B cell (primary cell): ENCODE measurements around the gene SLC27A1. TPM values are rescaled to one million over a fixed set of nuclear protein-coding genes. Genes with fewer than 3 reads are reported as not detected.

Experiments used
- ATAC-seq: fragments of 200-7000 bp; cut with Tn5 transposase; one replicate; pipeline ENCODE4 v1.10.0; 2021; ENCODE audit warnings: low read depth, mild to moderate bottlenecking, moderate number of reproducible peaks, moderate library complexity
- CTCF ChIA-PET: fragments of 350-600 bp; sonication (Branson Sonifier 250); formaldehyde crosslinking; loops from one replicate; lab custom pipeline; 2021; ENCODE audit warnings: antibody characterized with exemption, inconsistent platforms; lab: Charles Lee
- POLR2A ChIA-PET: fragments of 350-600 bp; sonication (Branson Sonifier 250); formaldehyde crosslinking; loops from one replicate; lab custom pipeline; 2021; ENCODE audit warnings: antibody characterized with exemption; lab: Charles Lee
- DNase-seq: peaks from one replicate; pipeline ENCODE4 v3.0.0; 2013
- H2AFZ ChIP-seq: 2 replicates; pipeline ENCODE4 v1.6.1; 2012; ENCODE audit warnings: mild to moderate bottlenecking, low read depth, low read length; ENCODE audit not compliant: insufficient read depth, poor library complexity, severe bottlenecking
- H3K27ac ChIP-seq, 2 donors: 1 replicate in 1 of 2; 2 replicates in 1 of 2; pipeline ENCODE4 v1.5.1; 2012 to 2013; ENCODE audit warnings: low read length in 2 of 2, mild to moderate bottlenecking in 2 of 2, moderate library complexity in 1 of 2
- H3K27me3 ChIP-seq, 4 experiments: fragments of 200-600 bp in 1 of 4; sonication (generic) in 1 of 4; replicated peaks in 1 of 4; 1 replicate in 2 of 4; 2 replicates in 2 of 4; pipeline versions ENCODE4 v1.6.1 to v1.7.0; 2013 to 2016; ENCODE audit warnings: low read length in 3 of 4, mild to moderate bottlenecking in 2 of 4, mixed read lengths in 1 of 4, moderate library complexity in 1 of 4; ENCODE audit not compliant: insufficient read depth in 4 of 4, control insufficient read depth in 3 of 4; ENCODE audit errors: control extremely low read depth in 1 of 4
- H3K36me3 ChIP-seq, 2 experiments: replicated peaks in 1 of 2; 1 replicate in 1 of 2; 2 replicates in 1 of 2; pipeline versions ENCODE4 v1.6.1 to v1.7.1; 2013; ENCODE audit warnings: low read length in 1 of 2; ENCODE audit not compliant: insufficient read depth in 2 of 2, control insufficient read depth in 1 of 2; ENCODE audit errors: control extremely low read depth in 1 of 2, extremely low read depth in 1 of 2
- H3K4me1 ChIP-seq, 2 donors: fragments of 200-600 bp in 1 of 2; sonication (generic) in 1 of 2; 1 replicate in 1 of 2; 2 replicates in 1 of 2; pipeline versions ENCODE4 v1.5.1 to v1.6.1; 2013 to 2017; ENCODE audit warnings: low read length in 2 of 2; ENCODE audit not compliant: control insufficient read depth in 2 of 2, insufficient read depth in 2 of 2
- H3K4me2 ChIP-seq: replicated peaks from 2 replicates; pipeline ENCODE3; 2012; ENCODE audit warnings: mild to moderate bottlenecking, low read depth, low read length; ENCODE audit not compliant: poor library complexity, severe bottlenecking
- H3K4me3 ChIP-seq, 5 experiments: fragments of 200-600 bp in 1 of 5; sonication (generic) in 1 of 5; 1 replicate in 3 of 5; 2 replicates in 2 of 5; pipeline versions ENCODE4 v1.5.1 to v1.7.0; 2011 to 2016; ENCODE audit warnings: low read length in 4 of 5, mild to moderate bottlenecking in 4 of 5, low read depth in 2 of 5, control low read depth in 1 of 5, moderate library complexity in 1 of 5; ENCODE audit not compliant: insufficient read depth in 1 of 5; ENCODE audit errors: control extremely low read depth in 1 of 5, extremely low read depth in 1 of 5
- H3K79me2 ChIP-seq: fragments of 200-600 bp; sonication (generic); one replicate; pipeline ENCODE4 v1.6.0; 2016; ENCODE audit warnings: low read length; ENCODE audit not compliant: control insufficient read depth, insufficient read depth
- H3K9ac ChIP-seq: fragments of 200-600 bp; sonication (generic); 2 replicates; pipeline ENCODE4 v1.6.1; 2017; ENCODE audit warnings: mild to moderate bottlenecking, low read length, moderate library complexity
- H3K9me3 ChIP-seq, 3 donors: one replicate each; pipeline versions ENCODE4 v1.6.1 to v1.7.1; 2013; ENCODE audit warnings: low read length in 2 of 3; ENCODE audit not compliant: control insufficient read depth in 2 of 3, insufficient read depth in 1 of 3; ENCODE audit errors: control extremely low read depth in 1 of 3
- H4K20me1 ChIP-seq: 2 replicates; pipeline ENCODE4 v1.6.0; 2012; ENCODE audit warnings: mild to moderate bottlenecking, low read length; ENCODE audit not compliant: insufficient read depth, control insufficient read depth, poor library complexity, severe bottlenecking
- H3K27ac Mint-ChIP-seq: one replicate; pipeline ENCODE4 v1.8.0; 2021; ENCODE audit warnings: mixed read lengths
- H3K27me3 Mint-ChIP-seq: one replicate; pipeline ENCODE4 v1.8.0; 2021; ENCODE audit warnings: mixed read lengths
- H3K4me1 Mint-ChIP-seq: one replicate; pipeline ENCODE4 v1.8.0; 2021; ENCODE audit warnings: mixed read lengths
- H3K4me3 Mint-ChIP-seq: one replicate; pipeline ENCODE4 v1.8.0; 2021; ENCODE audit warnings: mixed read lengths
- H3K9me3 Mint-ChIP-seq: one replicate; pipeline ENCODE4 v1.8.0; 2022; ENCODE audit warnings: mixed read lengths; ENCODE audit not compliant: insufficient read depth
- EZH2 ChIP-seq: IDR thresholded peaks from 2 replicates; pipeline ENCODE4 v1.6.1; 2012; ENCODE audit warnings: borderline replicate concordance, low read depth, mild to moderate bottlenecking, moderate library complexity, low read length; ENCODE audit not compliant: insufficient read depth, poor library complexity, severe bottlenecking
- whole genome bisulfite sequencing: methylation state at CpG from one replicate; pipeline ENCODE4 v1.1.5; 2013; ENCODE audit warnings: missing lambda C conversion rate; ENCODE audit not compliant: insufficient coverage; 5-methylcytosine and 5-hydroxymethylcytosine counted together
- intact Hi-C: fragments of 100-400 bp; cut with micrococcal nuclease; formaldehyde crosslinking; loops from one replicate; pipeline ENCODE4 v1.10.0; 2022
- polyA plus RNA-seq: library from polyadenylated mRNA; depleted of rRNA; stranded (reverse); fragments of >200 nt; gene quantifications from 2 replicates; pipeline ENCODE4 v1.2.3, GENCODE V29; 2012
- total RNA-seq, 2 donors: library from RNA; stranded (reverse); fragments of 120-200 nt in 1 of 2; gene quantifications; 1 replicate in 1 of 2; 2 replicates in 1 of 2; pipeline versions ENCODE4 v1.2.3 to v1.2.4, GENCODE V29; 2013 to 2022
- TF ChIP-seq, protein P1 (sequence below): fragments of 200-600 bp; IDR thresholded peaks from one replicate; pipeline ENCODE4 v1.8.0; 2022; ENCODE audit warnings: antibody characterized with exemption, mild to moderate bottlenecking

Gene SLC27A1
- total and polyA plus RNA-seq, 2 donors (not counting 1 experiment from before 2014, with no cell fraction given) = 5.1 to 9.5 TPM

DNA sequence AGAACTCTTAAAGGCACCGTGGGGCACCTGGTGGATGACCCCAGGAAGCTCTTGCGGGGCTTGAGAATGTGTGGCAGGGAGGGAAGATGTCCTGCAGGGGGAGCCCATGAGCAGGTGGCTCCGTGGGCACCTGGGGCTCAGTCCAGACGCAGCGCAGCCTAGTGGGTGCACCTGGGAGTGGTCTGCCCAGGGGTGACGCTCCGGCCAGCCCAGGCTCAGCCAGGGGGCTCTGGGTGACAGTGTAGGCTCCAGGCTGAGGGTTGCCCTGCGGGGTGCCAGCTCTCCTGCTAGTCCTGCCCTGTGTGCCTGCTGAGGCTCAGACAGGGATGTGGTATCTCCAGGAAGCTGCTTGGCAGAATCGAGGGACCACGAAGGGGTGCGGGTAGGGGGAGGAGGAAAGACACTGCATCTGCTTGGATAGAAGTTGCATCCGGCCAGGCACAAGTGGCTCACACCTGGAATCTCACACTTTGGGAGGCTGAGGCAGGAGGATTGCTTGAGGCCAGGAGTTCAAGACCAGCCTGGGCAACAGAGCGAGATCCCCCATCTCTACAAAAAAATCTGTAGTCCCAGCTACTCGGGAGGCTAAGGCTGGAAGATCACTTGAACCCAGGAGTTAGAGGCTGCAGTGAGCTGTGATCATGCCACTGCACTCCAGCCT, 26.1 kb downstream of the SLC27A1 start:
- Histone ChIP-seq H3K9me3 (no peaks in the 10 kb centered on the region), H3K4me3 (no peak overlapping the region), H3K27me3 (no peaks in the 10 kb centered on the region), H3K27ac (no peak overlapping the region), H3K4me2 (peak overlapping the region; percentile 78), H3K79me2 (peaks cover 16% of the 10 kb centered on the region), H3K9ac (no peak overlapping the region), H2AFZ (no peak overlapping the region), H4K20me1 (peaks cover 9% of the 10 kb centered on the region), H3K36me3 (peaks cover 0 to 5% of the 10 kb centered on the region in 2 experiments), H3K4me1 (peaks cover 7 to 21% of the 10 kb centered on the region in 2 donors)
- peak overlapping the region; percentile 16 for H3K4me3 Mint-ChIP-seq
- H3K9me3 Mint-ChIP-seq = no peaks in the 10 kb centered on the region
- 14% methylated on average over 13 of the region's 14 CpGs for WGBS
- DNase-seq = peak; percentile 88
- peaks cover 25% of the 10 kb centered on the region for H3K4me1 Mint-ChIP-seq
- TF ChIP-seq EZH2 = no peak
- TF ChIP-seq, protein P1, sequence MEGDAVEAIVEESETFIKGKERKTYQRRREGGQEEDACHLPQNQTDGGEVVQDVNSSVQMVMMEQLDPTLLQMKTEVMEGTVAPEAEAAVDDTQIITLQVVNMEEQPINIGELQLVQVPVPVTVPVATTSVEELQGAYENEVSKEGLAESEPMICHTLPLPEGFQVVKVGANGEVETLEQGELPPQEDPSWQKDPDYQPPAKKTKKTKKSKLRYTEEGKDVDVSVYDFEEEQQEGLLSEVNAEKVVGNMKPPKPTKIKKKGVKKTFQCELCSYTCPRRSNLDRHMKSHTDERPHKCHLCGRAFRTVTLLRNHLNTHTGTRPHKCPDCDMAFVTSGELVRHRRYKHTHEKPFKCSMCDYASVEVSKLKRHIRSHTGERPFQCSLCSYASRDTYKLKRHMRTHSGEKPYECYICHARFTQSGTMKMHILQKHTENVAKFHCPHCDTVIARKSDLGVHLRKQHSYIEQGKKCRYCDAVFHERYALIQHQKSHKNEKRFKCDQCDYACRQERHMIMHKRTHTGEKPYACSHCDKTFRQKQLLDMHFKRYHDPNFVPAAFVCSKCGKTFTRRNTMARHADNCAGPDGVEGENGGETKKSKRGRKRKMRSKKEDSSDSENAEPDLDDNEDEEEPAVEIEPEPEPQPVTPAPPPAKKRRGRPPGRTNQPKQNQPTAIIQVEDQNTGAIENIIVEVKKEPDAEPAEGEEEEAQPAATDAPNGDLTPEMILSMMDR = peak; percentile 97
- ATAC-seq = peak; percentile 99
- H3K27ac Mint-ChIP-seq = no peak overlapping the region
- intact Hi-C loops = loop anchor here (1.0 to 10.0 kb wide), 5 partner anchors 26 to 359 kb away; partner anchors contain the start of gene COLGALT1
- no peaks in the 10 kb centered on the region for H3K27me3 Mint-ChIP-seq
- POLR2A ChIA-PET = interaction anchor here (0.6 to 1.1 kb wide), 4 partner anchors 31 to 474 kb away, joined by 3 to 6 read pairs (median 4); a partner anchor contains a TSS
- CTCF ChIA-PET = interaction anchor here (0.5 to 7.4 kb wide), 37 partner anchors 8 to 436 kb away, joined by 3 to 79 read pairs (median 5); partner anchors contain the start of genes CCDC124, MAP1S and RPL18A
